HFFc6 (cell line): Measurements from ENCODE around the gene DENND1A. TPM values are rescaled to one million over a fixed set of nuclear protein-coding genes. Genes with fewer than 3 reads are reported as not detected.
A peak's percentile ranks its signal among the peaks of the same experiment; 100 is the strongest.

Experiments used
- DNase-seq: peaks from one replicate; pipeline ENCODE4 v3.0.0-alpha.2; 2018
- H3K27ac Mint-ChIP-seq: 2 replicates; pipeline ENCODE4 v1.8.0; 2020; ENCODE audit warnings: mild to moderate bottlenecking, mixed read lengths
- H3K27me3 Mint-ChIP-seq: 2 replicates; pipeline ENCODE4 v1.8.0; 2021; ENCODE audit warnings: mild to moderate bottlenecking, moderate library complexity, mixed read lengths; ENCODE audit not compliant: insufficient read depth
- H3K36me3 Mint-ChIP-seq: 2 replicates; pipeline ENCODE4 v1.8.0; 2021; ENCODE audit warnings: low read depth, mixed read lengths
- H3K4me1 Mint-ChIP-seq: 2 replicates; pipeline ENCODE4 v1.8.0; 2020; ENCODE audit warnings: low read depth, mixed read lengths
- H3K4me3 Mint-ChIP-seq: 2 replicates; pipeline ENCODE4 v1.8.0; 2020; ENCODE audit warnings: mild to moderate bottlenecking, moderate library complexity, mixed read lengths
- H3K9me3 Mint-ChIP-seq: 2 replicates; pipeline ENCODE4 v1.8.0; 2020; ENCODE audit warnings: mild to moderate bottlenecking, mixed read lengths
- CTCF ChIP-seq: fragments of 200-600 bp; sonication (generic); IDR thresholded peaks from 2 replicates; pipeline ENCODE4 v1.5.0; 2021; ENCODE audit warnings: antibody characterized with exemption, mild to moderate bottlenecking
- total RNA-seq, 6 experiments: library from RNA; stranded (reverse); fragmentation: NEBNext Ultra II Directional; extraction: Animal tissue kit (Norgen Biotek cat#: 25700); gene quantifications; 2 replicates in 1 of 6; 3 replicates in 5 of 6; pipeline ENCODE4 v1.2.3, GENCODE V29; 2021

Gene DENND1A
- total RNA-seq, 6 experiments from 2014 or later = 25.4 to 38.3 (median 30.3) TPM

- no peak for DNase-seq
- no peak for TF ChIP-seq CTCF
- H3K27me3 Mint-ChIP-seq = no peaks in the 10 kb centered on the region
- H3K9me3 Mint-ChIP-seq = no peaks in the 10 kb centered on the region
- no peaks in the 10 kb centered on the region for H3K36me3 Mint-ChIP-seq
- no peak overlapping the region for H3K27ac Mint-ChIP-seq
- H3K4me1 Mint-ChIP-seq = peaks cover 19% of the 10 kb centered on the region; the same call in 1 of the 2 replicates
- no peak overlapping the region for H3K4me3 Mint-ChIP-seq
These were observed 158.2 kb downstream of the DENND1A start for GRCh38 chr9:123771690-123772089.

- Mint-ChIP-seq H3K9me3 (no peaks in the 10 kb centered on the region), H3K4me3 (no peak overlapping the region), H3K27ac (no peak overlapping the region), H3K4me1 (peaks cover 6% of the 10 kb centered on the region; the same call in 1 of the 2 replicates), H3K27me3 (no peaks in the 10 kb centered on the region), H3K36me3 (no peaks in the 10 kb centered on the region)
- no peak for TF ChIP-seq CTCF
- DNase-seq = no peak
These were observed 160.2 kb downstream of the DENND1A start for GRCh38 chr9:123769719-123770118.

GRCh38 chr9:123763910-123764588 is 165.9 kb downstream of the DENND1A start:
- Mint-ChIP-seq H3K9me3 (no peaks in the 10 kb centered on the region), H3K4me1 (no peaks in the 10 kb centered on the region), H3K27me3 (no peaks in the 10 kb centered on the region), H3K36me3 (no peaks in the 10 kb centered on the region), H3K4me3 (peak overlapping the region; percentile 31), H3K27ac (no peak overlapping the region)
- DNase-seq = peak; percentile 81
- TF ChIP-seq CTCF = no peak

GRCh38 chr9:123761905-123762605 is 167.9 kb downstream of the DENND1A start:
- Mint-ChIP-seq H3K36me3 (peaks cover 4% of the 10 kb centered on the region; the same call in 1 of the 2 replicates), H3K27me3 (no peaks in the 10 kb centered on the region), H3K4me3 (peak overlapping the region; percentile 30; the same call in 1 of the 2 replicates), H3K9me3 (no peaks in the 10 kb centered on the region), H3K27ac (no peak overlapping the region; the same call in 1 of the 2 replicates), H3K4me1 (no peaks in the 10 kb centered on the region)
- no peak for DNase-seq
- no peak for TF ChIP-seq CTCF

- no peak for DNase-seq
- H3K27me3 Mint-ChIP-seq = no peaks in the 10 kb centered on the region
- H3K9me3 Mint-ChIP-seq = no peaks in the 10 kb centered on the region
- peaks cover 14% of the 10 kb centered on the region; the same call in 1 of the 2 replicates for H3K36me3 Mint-ChIP-seq
- no peak for TF ChIP-seq CTCF
- peaks cover 17% of the 10 kb centered on the region for H3K4me1 Mint-ChIP-seq
- no peak overlapping the region for H3K27ac Mint-ChIP-seq
- H3K4me3 Mint-ChIP-seq = no peak overlapping the region
These were observed 172.0 kb downstream of the DENND1A start for GRCh38 chr9:123757960-123758359.
